GM23248 (cell line): ENCODE results near the gene TBXAS1. TPM values are rescaled to one million over a fixed set of nuclear protein-coding genes. Genes with fewer than 3 reads are reported as not detected.
"Not testable (repeated sequence)": the region's sequence is repeated elsewhere in the genome, so short reads cannot be mapped to it uniquely, and the experiment has no call there.

Source experiments
- DNase-seq: peaks from one replicate; pipeline ENCODE4 v3.0.0-alpha.2; 2015
- H2AFZ ChIP-seq: fragments of 200-600 bp; sonication (generic); 2 replicates; pipeline ENCODE4 v1.6.1; 2016; ENCODE audit warnings: antibody characterized with exemption
- H3F3A ChIP-seq: fragments of 200-600 bp; sonication (generic); 2 replicates; pipeline ENCODE4 v1.6.1; 2016; ENCODE audit warnings: mild to moderate bottlenecking, antibody characterized with exemption, mixed run types; ENCODE audit not compliant: insufficient read depth
- H3K27ac ChIP-seq: fragments of 200-600 bp; sonication (generic); 2 replicates; pipeline ENCODE4 v1.5.1; 2016; ENCODE audit warnings: mild to moderate bottlenecking
- H3K27me3 ChIP-seq: fragments of 200-600 bp; sonication (generic); replicated peaks from 2 replicates; pipeline ENCODE4 v1.6.1; 2016; ENCODE audit warnings: mild to moderate bottlenecking; ENCODE audit not compliant: insufficient read depth
- H3K36me3 ChIP-seq: fragments of 200-600 bp; sonication (generic); 2 replicates; pipeline ENCODE4 v1.6.1; 2016; ENCODE audit warnings: low read depth, mild to moderate bottlenecking
- H3K4me1 ChIP-seq: fragments of 200-600 bp; sonication (generic); 2 replicates; pipeline ENCODE4 v1.6.1; 2016; ENCODE audit warnings: mild to moderate bottlenecking; ENCODE audit not compliant: insufficient read depth
- H3K4me2 ChIP-seq: fragments of 200-600 bp; sonication (generic); one replicate; pipeline ENCODE4 v1.6.1; 2016; ENCODE audit warnings: mild to moderate bottlenecking; ENCODE audit not compliant: unreplicated experiment
- H3K4me3 ChIP-seq: fragments of 200-600 bp; sonication (generic); 2 replicates; pipeline ENCODE4 v1.5.1; 2016; ENCODE audit warnings: mild to moderate bottlenecking
- H3K79me2 ChIP-seq: fragments of 200-600 bp; sonication (generic); 2 replicates; pipeline ENCODE4 v1.6.1; 2016; ENCODE audit warnings: mild to moderate bottlenecking; ENCODE audit not compliant: insufficient read depth
- H3K9ac ChIP-seq: fragments of 200-600 bp; sonication (generic); 2 replicates; pipeline ENCODE4 v1.6.1; 2016; ENCODE audit warnings: mild to moderate bottlenecking
- H3K9me2 ChIP-seq: fragments of 200-600 bp; sonication (generic); 2 replicates; pipeline ENCODE4 v1.6.1; 2016; ENCODE audit warnings: mixed run types, mild to moderate bottlenecking, moderate library complexity; ENCODE audit not compliant: insufficient read depth
- H3K9me3 ChIP-seq: fragments of 200-600 bp; sonication (generic); one replicate; pipeline ENCODE4 v1.6.1; 2017; ENCODE audit warnings: low read depth
- H4K20me1 ChIP-seq: fragments of 200-600 bp; sonication (generic); 2 replicates; pipeline ENCODE4 v1.6.0; 2016; ENCODE audit not compliant: insufficient read depth
- EZH2 ChIP-seq: fragments of 200-600 bp; sonication (generic); IDR thresholded peaks from 2 replicates; pipeline ENCODE4 v1.6.1; 2018; ENCODE audit warnings: antibody characterized with exemption, mild to moderate bottlenecking; ENCODE audit not compliant: insufficient read depth, poor library complexity, severe bottlenecking
- EZH2phosphoT487 ChIP-seq: fragments of 200-600 bp; sonication (generic); IDR thresholded peaks from 2 replicates; pipeline ENCODE4 v1.6.1; 2018; ENCODE audit warnings: antibody characterized with exemption, moderate library complexity, mild to moderate bottlenecking, low read depth; ENCODE audit not compliant: insufficient read depth
- WGBS, 2 experiments: methylation state at CpG; one replicate each; pipeline ENCODE4 v1.1.6; 2015 to 2017; ENCODE audit warnings: low lambda C conversion rate in 2 of 2, low coverage in 1 of 2; ENCODE audit errors: missing lambda C conversion rate in 2 of 2; 5-methylcytosine and 5-hydroxymethylcytosine counted together
- in situ Hi-C: fragments of 300-500 bp; cut with MboI; formaldehyde crosslinking; loops from 2 replicates; pipeline ENCODE4 v1.15.0; 2020
- polyA plus RNA-seq: library from polyadenylated mRNA; unstranded; fragments of >200 nt; fragmentation: Nextera tagmentation; extraction: Ambion mirVana; gene quantifications from 2 replicates; pipeline ENCODE4 v1.2.1, GENCODE V29; 2016
- total RNA-seq: library from RNA; depleted of rRNA; stranded (reverse); fragments of >200 nt; shearing (Covaris generic); gene quantifications from 2 replicates; pipeline ENCODE4 v1.2.3, GENCODE V29; 2014

TBXAS1 gene
- total and polyA plus RNA-seq, 2 experiments from 2014 or later, result 0.49 TPM; not detected in 1

DNA sequence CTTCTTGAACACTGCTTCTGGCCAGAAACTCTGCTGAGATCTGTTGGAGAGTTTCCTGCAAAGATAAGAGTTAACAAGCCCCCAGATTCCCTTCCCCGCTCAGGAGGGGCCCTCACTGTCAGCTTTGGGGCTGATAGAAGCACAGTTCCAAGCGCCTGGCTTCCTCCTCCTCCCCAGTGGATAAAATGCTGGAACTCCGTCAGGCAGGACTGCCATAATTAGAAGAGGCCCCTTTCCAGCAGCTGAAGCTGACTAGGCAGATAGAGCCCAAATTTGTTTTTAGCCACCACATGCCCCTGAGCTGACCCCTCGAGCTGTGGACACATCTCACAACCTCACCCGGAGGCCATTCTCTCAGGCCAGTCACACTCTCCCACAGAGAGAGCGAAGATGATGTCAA lies 89.4 kb downstream of the TBXAS1 start:
- H3K27ac ChIP-seq, result no peak overlapping the region

DNA sequence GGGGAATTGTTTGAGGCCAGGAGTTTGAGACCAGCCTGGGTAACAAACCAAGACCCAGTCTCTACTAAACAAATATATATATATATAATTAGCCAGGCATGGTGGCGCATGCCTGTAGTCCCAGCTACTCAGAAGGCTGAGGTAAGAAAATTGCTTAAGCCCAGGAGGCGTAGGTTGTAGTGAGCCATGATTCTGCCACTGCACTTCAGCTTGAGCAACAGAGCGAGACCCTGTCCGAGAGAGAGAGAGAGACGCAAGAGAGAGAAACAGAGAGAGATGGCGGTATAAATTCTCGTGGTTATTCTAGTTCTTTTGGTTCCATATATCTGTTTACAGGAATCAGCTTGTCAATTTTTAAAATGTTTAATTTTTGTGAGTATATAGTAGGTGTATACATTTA lies 94.0 kb downstream of the TBXAS1 start:
- Histone ChIP-seq H3K9me2 (no peaks in the 10 kb centered on the region), H3K4me2 (no peak overlapping the region), H4K20me1 (no peaks in the 10 kb centered on the region), H3K9ac (no peak overlapping the region), H3K27me3 (no peaks in the 10 kb centered on the region), H3K36me3 (no peaks in the 10 kb centered on the region), H2AFZ (no peak overlapping the region), H3K9me3 (no peaks in the 10 kb centered on the region), H3K27ac (no peak overlapping the region), H3F3A (no peaks in the 10 kb centered on the region), H3K4me3 (no peak overlapping the region), H3K79me2 (no peaks in the 10 kb centered on the region), H3K4me1 (no peaks in the 10 kb centered on the region)
- in situ Hi-C loops, result no loop called here
- TF ChIP-seq EZH2phosphoT487, result no peak
- TF ChIP-seq EZH2, result no peak
- DNase-seq, result no peak
- 73 to 76% methylated on average over 7 of the region's 7 CpGs for WGBS, 2 experiments

More for the DNA sequence above, 89.4 kb downstream of the TBXAS1 start:
- H3K9me3 ChIP-seq, result no peaks in the 10 kb centered on the region
- no peak overlapping the region for H2AFZ ChIP-seq
- H3F3A ChIP-seq, result peaks cover 34% of the 10 kb centered on the region
- H3K9me2 ChIP-seq, result no peaks in the 10 kb centered on the region
- TF ChIP-seq EZH2phosphoT487, result no peak
- TF ChIP-seq EZH2, result no peak
- no peaks in the 10 kb centered on the region for H3K27me3 ChIP-seq
- H3K4me3 ChIP-seq, result no peak overlapping the region
- no peak overlapping the region for H3K4me2 ChIP-seq
- H3K9ac ChIP-seq, result no peak overlapping the region
- in situ Hi-C loops, result no loop called here
- WGBS, 2 experiments, result 58 to 65% methylated on average over 6 of the region's 6 CpGs
- H3K4me1 ChIP-seq, result peaks cover 32% of the 10 kb centered on the region
- no peaks in the 10 kb centered on the region for H3K36me3 ChIP-seq
- no peaks in the 10 kb centered on the region for H4K20me1 ChIP-seq
- H3K79me2 ChIP-seq, result no peaks in the 10 kb centered on the region
- no peak for DNase-seq

DNA sequence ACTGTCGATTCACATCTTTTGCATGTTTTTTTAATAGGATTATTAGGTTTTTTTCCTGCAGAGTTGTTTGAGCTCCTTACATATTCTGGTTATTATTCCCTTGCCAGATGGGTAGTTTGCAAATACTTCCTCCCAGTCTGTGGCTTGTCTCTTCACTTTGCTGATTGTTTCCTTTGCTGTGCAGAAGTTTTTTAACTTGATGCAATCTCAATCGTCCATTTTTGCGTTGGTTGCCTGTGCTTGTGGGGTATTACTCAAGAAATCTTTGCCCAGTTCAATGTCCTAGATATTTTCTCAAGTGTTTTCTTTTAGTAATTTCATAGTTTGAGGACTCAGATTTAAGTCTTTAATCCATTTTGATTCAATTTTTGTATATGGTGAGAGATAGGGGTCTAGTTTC lies 95.4 kb downstream of the TBXAS1 start:
- Histone ChIP-seq H3K36me3 (no peaks in the 10 kb centered on the region), H3K79me2 (no peaks in the 10 kb centered on the region), H3K9ac (no peak overlapping the region), H3K4me1 (no peaks in the 10 kb centered on the region), H3K27me3 (no peaks in the 10 kb centered on the region), H3F3A (no peaks in the 10 kb centered on the region), H3K27ac (no peak overlapping the region), H4K20me1 (no peaks in the 10 kb centered on the region), H3K9me3 (no peaks in the 10 kb centered on the region), H3K9me2 (no peaks in the 10 kb centered on the region), H2AFZ (no peak overlapping the region), H3K4me3 (no peak overlapping the region), H3K4me2 (no peak overlapping the region)
- WGBS, 2 experiments, result 49 to 52% methylated on average over 3 of the region's 3 CpGs
- in situ Hi-C loops, result no loop called here
- DNase-seq, result no peak
- no peak for TF ChIP-seq EZH2
- no peak for TF ChIP-seq EZH2phosphoT487

DNA sequence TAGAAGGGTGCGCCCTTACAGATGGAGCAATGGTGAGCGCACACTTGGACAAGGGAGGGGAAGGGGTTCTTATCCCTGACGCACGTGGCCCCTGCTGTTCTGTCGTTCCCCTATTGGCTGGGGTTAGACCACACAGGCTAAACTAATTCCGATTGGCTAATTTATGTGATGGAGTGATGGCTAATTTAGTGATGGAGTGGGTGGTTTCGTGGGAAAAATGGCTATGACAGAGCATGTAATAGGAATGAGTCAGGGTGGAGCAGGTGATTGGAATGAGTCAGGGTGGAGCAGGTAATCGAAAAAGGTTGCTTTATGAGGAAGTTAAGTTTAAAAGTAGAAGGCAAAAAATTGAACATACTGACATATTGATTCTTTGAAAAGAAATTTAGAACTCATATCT lies 100.2 kb downstream of the TBXAS1 start:
- H3K9ac ChIP-seq, H3K4me3 ChIP-seq, H3F3A ChIP-seq, H3K79me2 ChIP-seq, H3K36me3 ChIP-seq, H3K27me3 ChIP-seq, in situ Hi-C loops, H3K4me2 ChIP-seq, H4K20me1 ChIP-seq, H3K27ac ChIP-seq, DNase-seq, H2AFZ ChIP-seq, H3K4me1 ChIP-seq, H3K9me3 ChIP-seq, H3K9me2 ChIP-seq: not testable (repeated sequence)
- 87 to 89% methylated on average over 8 of the region's 8 CpGs for WGBS, 2 experiments

DNA sequence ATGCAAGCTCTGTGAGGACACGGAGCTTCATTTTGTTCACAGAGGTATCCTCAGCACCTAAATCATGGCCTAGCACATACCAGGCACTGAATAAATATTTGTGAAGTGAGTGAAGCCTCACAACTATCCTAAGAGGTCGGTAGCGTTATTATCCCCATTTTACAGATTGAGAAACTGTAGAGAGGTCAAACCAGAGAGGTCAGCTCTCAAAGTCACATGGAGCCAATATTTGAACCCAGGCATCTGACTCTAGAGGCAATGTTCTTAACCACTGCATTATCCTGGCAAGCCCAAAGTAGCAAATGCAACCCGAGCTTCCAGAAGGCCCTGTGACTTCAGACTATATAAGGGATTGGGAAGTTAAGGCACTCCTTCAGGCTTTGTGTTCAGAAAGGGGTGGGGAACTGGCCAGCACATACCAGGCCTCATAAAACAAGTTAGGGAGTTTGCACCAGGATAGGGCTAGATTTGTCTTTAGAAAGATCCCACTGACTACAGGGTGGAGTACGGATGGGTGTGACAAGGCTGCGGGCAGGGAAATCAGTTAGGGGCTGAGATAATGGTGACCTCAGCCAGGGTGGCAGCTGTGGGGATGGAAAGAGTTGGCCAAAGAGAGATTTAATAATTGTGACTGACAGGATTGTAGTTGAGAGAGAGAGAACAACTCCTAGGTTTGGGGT lies 101.4 kb downstream of the TBXAS1 start:
- Histone ChIP-seq H3K9me3 (no peaks in the 10 kb centered on the region), H3K79me2 (no peaks in the 10 kb centered on the region), H3K4me1 (no peaks in the 10 kb centered on the region), H3K4me2 (no peak overlapping the region), H4K20me1 (no peaks in the 10 kb centered on the region), H2AFZ (no peak overlapping the region), H3F3A (no peaks in the 10 kb centered on the region), H3K4me3 (no peak overlapping the region), H3K9ac (no peak overlapping the region), H3K27me3 (no peaks in the 10 kb centered on the region), H3K36me3 (no peaks in the 10 kb centered on the region), H3K9me2 (no peaks in the 10 kb centered on the region), H3K27ac (no peak overlapping the region)
- 71 to 75% methylated on average over 6 of the region's 6 CpGs for WGBS, 2 experiments
- TF ChIP-seq EZH2phosphoT487 (no peak), EZH2 (no peak)
- no peak for DNase-seq
- in situ Hi-C loops, result no loop called here
